ENCODE results near the gene ZNF804B. TPM values are rescaled to one million over a fixed set of nuclear protein-coding genes. Genes with fewer than 3 reads are reported as not detected.

Gene ZNF804B
- total RNA-seq, 2 donors from 2014 or later: 0.13 to 0.49 TPM

DNA sequence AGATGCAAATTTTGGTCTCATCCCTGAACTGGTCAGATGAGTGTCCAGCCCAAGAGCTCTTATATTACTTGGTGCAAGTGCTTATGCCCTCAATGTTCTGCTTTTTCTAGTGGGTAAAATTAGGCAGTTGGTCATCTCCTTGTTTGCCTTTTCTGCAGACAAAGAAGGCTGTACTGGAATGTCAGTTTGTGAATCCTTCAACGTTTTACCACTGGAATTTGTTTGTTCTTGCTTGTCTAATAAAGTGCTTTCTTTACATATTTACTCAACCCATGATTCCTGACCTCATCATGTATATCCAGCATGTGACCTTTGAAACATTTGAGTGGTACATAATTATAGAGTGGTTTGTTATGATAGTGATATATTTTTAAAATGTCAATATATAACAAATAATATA, 268.3 kb downstream of the ZNF804B start:
- WGBS, 2 experiments (ENCODE audit: insufficient coverage in 1 of 2, insufficient read length in 1 of 2): 67% methylated on average over 1 of the region's 1 CpG
- Histone ChIP-seq H3K4me1 (ENCODE audit: control insufficient read depth, insufficient read depth, low read length) (no peaks in the 10 kb centered on the region), H3K9me3 (ENCODE audit: control insufficient read depth, low read length) (no peaks in the 10 kb centered on the region), H3K9ac (ENCODE audit: extremely low read depth, low read length, poor library complexity, severe bottlenecking) (no peak overlapping the region), H3K36me3 (ENCODE audit: control insufficient read depth, insufficient read depth, low read length) (no peaks in the 10 kb centered on the region), H3K27me3 (ENCODE audit: control insufficient read depth, insufficient read depth, low read length, poor library complexity, severe bottlenecking) (no peaks in the 10 kb centered on the region), H3K27ac (ENCODE audit: low read depth, low read length) (no peak overlapping the region), H3K4me3 (ENCODE audit: low read length) (no peak overlapping the region)
- Mint-ChIP-seq H3K4me3 (no peak overlapping the region), H3K9me3 (no peaks in the 10 kb centered on the region), H3K27me3 (ENCODE audit: insufficient read depth) (no peaks in the 10 kb centered on the region), H3K36me3 (ENCODE audit: low read depth) (no peaks in the 10 kb centered on the region), H3K27ac (no peak overlapping the region), H3K4me1 (peaks cover 6% of the 10 kb centered on the region)
- TF ChIP-seq, protein P1, sequence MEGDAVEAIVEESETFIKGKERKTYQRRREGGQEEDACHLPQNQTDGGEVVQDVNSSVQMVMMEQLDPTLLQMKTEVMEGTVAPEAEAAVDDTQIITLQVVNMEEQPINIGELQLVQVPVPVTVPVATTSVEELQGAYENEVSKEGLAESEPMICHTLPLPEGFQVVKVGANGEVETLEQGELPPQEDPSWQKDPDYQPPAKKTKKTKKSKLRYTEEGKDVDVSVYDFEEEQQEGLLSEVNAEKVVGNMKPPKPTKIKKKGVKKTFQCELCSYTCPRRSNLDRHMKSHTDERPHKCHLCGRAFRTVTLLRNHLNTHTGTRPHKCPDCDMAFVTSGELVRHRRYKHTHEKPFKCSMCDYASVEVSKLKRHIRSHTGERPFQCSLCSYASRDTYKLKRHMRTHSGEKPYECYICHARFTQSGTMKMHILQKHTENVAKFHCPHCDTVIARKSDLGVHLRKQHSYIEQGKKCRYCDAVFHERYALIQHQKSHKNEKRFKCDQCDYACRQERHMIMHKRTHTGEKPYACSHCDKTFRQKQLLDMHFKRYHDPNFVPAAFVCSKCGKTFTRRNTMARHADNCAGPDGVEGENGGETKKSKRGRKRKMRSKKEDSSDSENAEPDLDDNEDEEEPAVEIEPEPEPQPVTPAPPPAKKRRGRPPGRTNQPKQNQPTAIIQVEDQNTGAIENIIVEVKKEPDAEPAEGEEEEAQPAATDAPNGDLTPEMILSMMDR (conservative IDR thresholded peaks at IDR 0.05): no peak
- no peak for DNase-seq

DNA sequence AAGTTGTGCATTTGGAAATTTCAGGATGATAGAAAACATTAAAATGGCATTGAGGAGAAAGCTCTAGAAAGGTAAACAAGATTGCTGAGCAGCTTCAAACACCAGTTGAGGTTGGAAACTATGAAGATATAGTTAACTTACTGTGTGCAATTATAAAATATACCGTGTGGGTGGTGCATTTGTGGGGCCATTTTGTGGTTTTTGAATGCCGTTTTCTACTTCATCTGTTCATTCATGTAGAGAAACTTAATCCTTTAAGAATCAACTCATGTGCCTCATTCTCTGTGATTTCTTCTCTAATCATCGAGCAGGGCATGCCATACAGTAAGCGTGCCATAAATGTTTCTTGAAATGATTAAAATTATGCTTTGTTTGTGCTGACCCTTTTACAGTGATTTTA, 268.8 kb downstream of the ZNF804B start:
- no peak overlapping the region for H3K4me3 Mint-ChIP-seq
- H3K27me3 Mint-ChIP-seq (ENCODE audit: insufficient read depth): no peaks in the 10 kb centered on the region
- H3K4me3 ChIP-seq (ENCODE audit: low read length): no peak overlapping the region
- no peaks in the 10 kb centered on the region for H3K9me3 Mint-ChIP-seq
- H3K9ac ChIP-seq (ENCODE audit: extremely low read depth, low read length, poor library complexity, severe bottlenecking): no peak overlapping the region
- H3K27ac Mint-ChIP-seq: no peak overlapping the region
- H3K4me1 ChIP-seq (ENCODE audit: control insufficient read depth, insufficient read depth, low read length): no peaks in the 10 kb centered on the region
- no peaks in the 10 kb centered on the region for H3K36me3 ChIP-seq (ENCODE audit: control insufficient read depth, insufficient read depth, low read length)
- H3K9me3 ChIP-seq (ENCODE audit: control insufficient read depth, low read length): no peaks in the 10 kb centered on the region
- peaks cover 9% of the 10 kb centered on the region for H3K4me1 Mint-ChIP-seq
- H3K27me3 ChIP-seq (ENCODE audit: control insufficient read depth, insufficient read depth, low read length, poor library complexity, severe bottlenecking): no peaks in the 10 kb centered on the region
- TF ChIP-seq, protein P1 (conservative IDR thresholded peaks at IDR 0.05): no peak
- no peak for DNase-seq
- H3K36me3 Mint-ChIP-seq (ENCODE audit: low read depth): no peaks in the 10 kb centered on the region
- WGBS, 2 experiments (ENCODE audit: insufficient coverage in 1 of 2, insufficient read length in 1 of 2): 70 to 96% methylated on average over 2 to 4 of the region's 4 CpGs
- no peak overlapping the region for H3K27ac ChIP-seq (ENCODE audit: low read depth, low read length)

DNA sequence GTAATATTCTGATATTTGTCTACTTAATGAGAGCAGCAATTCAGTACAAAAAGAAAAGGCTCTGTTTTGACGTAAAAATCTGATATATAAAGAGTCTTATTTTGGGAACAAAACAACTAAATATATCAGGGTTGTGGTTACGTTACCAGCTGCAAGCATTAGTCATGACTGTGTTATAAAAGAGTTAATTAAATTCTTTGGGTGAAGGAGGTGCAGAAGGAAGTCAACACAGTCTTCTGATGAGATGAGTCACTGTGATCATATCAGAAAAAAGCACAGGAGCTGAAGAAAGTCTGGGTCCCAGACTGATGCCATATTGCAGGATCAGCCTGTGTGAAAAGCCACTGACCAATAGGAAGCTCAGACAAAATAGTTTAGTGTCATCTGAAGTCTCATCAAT, 270.4 kb downstream of the ZNF804B start:
- Histone ChIP-seq H3K27ac (ENCODE audit: low read depth, low read length) (no peak overlapping the region), H3K4me3 (ENCODE audit: low read length) (no peak overlapping the region), H3K9me3 (ENCODE audit: control insufficient read depth, low read length) (no peaks in the 10 kb centered on the region), H3K27me3 (ENCODE audit: control insufficient read depth, insufficient read depth, low read length, poor library complexity, severe bottlenecking) (no peaks in the 10 kb centered on the region), H3K9ac (ENCODE audit: extremely low read depth, low read length, poor library complexity, severe bottlenecking) (no peak overlapping the region), H3K36me3 (ENCODE audit: control insufficient read depth, insufficient read depth, low read length) (no peaks in the 10 kb centered on the region), H3K4me1 (ENCODE audit: control insufficient read depth, insufficient read depth, low read length) (no peaks in the 10 kb centered on the region)
- Mint-ChIP-seq H3K36me3 (ENCODE audit: low read depth) (no peaks in the 10 kb centered on the region), H3K4me3 (no peak overlapping the region), H3K4me1 (peaks cover 6% of the 10 kb centered on the region), H3K27ac (no peak overlapping the region), H3K27me3 (ENCODE audit: insufficient read depth) (no peaks in the 10 kb centered on the region), H3K9me3 (no peaks in the 10 kb centered on the region)
- WGBS, 2 experiments (ENCODE audit: insufficient coverage in 1 of 2, insufficient read length in 1 of 2): 60 to 97% methylated on average over 1 to 2 of the region's 2 CpGs
- TF ChIP-seq, protein P1 (conservative IDR thresholded peaks at IDR 0.05): no peak
- no peak for DNase-seq

Data from endodermal cell (in vitro differentiated cells).